ENCODE results near the gene GNB1. TPM values are rescaled to one million over a fixed set of nuclear protein-coding genes. Genes with fewer than 3 reads are reported as not detected.

GNB1 gene
- total and polyA plus RNA-seq, 9 of the 15 experiments (the other 6 are each of a cell fraction or from before 2014, with no cell fraction given): 34.3 to 388 (median 114) TPM

- TF ChIP-seq CBX5 (IDR thresholded peaks at IDR 0.05; ENCODE audit: borderline replicate concordance, low read depth): no peak
- TF ChIP-seq NR3C1 (CRISPR knock-in tag; IDR thresholded peaks at IDR 0.05): 0 out of 2 replicates have a peak, but pooled peaks have one; percentile 38
- TF ChIP-seq ILF3 (IDR thresholded peaks at IDR 0.05; ENCODE audit: borderline replicate concordance): no peak
Observed at GRCh38 chr1:1924386-1924785, 33.5 kb upstream of the GNB1 start (continued).

- WGBS (ENCODE audit: insufficient coverage, low coverage, missing lambda C conversion rate): 12% methylated on average over 28 of the region's 29 CpGs
- Histone ChIP-seq H4K20me1 (replicated peaks; ENCODE audit: control insufficient read depth, insufficient read depth, low read length) (peaks cover 8% of the 10 kb centered on the region), H3K9me3 (replicated peaks; ENCODE audit: control insufficient read depth, insufficient read depth, low read depth, low read length) (no peaks in the 10 kb centered on the region), H3K4me3 (no peak overlapping the region), H2AFZ (ENCODE audit: low read depth, low read length) (no peak overlapping the region), H3K9me1 (ENCODE audit: control insufficient read depth, insufficient read depth, low read length) (no peaks in the 10 kb centered on the region), H3K4me2 (ENCODE audit: insufficient read depth, low read length) (no peak overlapping the region), H3K9ac (ENCODE audit: insufficient read depth in 1 of 2, low read depth in 2 of 2, low read length in 2 of 2) (peak overlapping the region in 1 of 2 experiments; percentile 69; a peak in 2 of 4 replicates), H3K36me3 (ENCODE audit: control insufficient read depth, insufficient read depth, low read length) (no peaks in the 10 kb centered on the region), H3K4me1 (replicated peaks in 1 of 2; ENCODE audit: control insufficient read depth in 2 of 2, insufficient read depth in 2 of 2, low read length in 2 of 2) (peaks cover 8 to 91% of the 10 kb centered on the region in 2 experiments; a peak in 4 of 5 replicates), H3K27ac (ENCODE audit: extremely low read depth, low read depth, low read length) (no peak overlapping the region), H3K27me3 (ENCODE audit: control insufficient read depth in 2 of 2, insufficient read depth in 2 of 2, low read length in 2 of 2) (peaks cover 19 to 49% of the 10 kb centered on the region in 2 experiments; a peak in 4 of 5 replicates), H3K79me2 (ENCODE audit: control insufficient read depth, insufficient read depth, low read length) (no peaks in the 10 kb centered on the region)
- in situ Hi-C loops (cut with MboI): no loop called here
- intact Hi-C loops (cut with micrococcal nuclease): no loop called here
- DNase-seq (ENCODE audit: extremely low read depth in 1 of 4, low spot score in 3 of 4) (peak; percentile 43 to 61 (median 51)), FAIRE-seq (peak; percentile 69), ATAC-seq (no peak)
- ChIA-PET CTCF (ENCODE audit: low intra/inter-chr PET ratio) (no interaction called here), POLR2A (interaction anchor here (0.6 to 1.8 kb wide), 5 partner anchors 13 to 264 kb away, joined by 3 to 9 read pairs (median 3); no protein-coding TSS in a partner anchor)
- BruUV-seq (replicated peaks): no TSS peak
- TF ChIP-seq CREB1 (IDR thresholded peaks at IDR 0.05) (no peak), CREB1 (CRISPR knock-in tag; IDR thresholded peaks at IDR 0.05) (no peak), TBP (optimal IDR thresholded peaks at IDR 0.05; ENCODE audit: low read depth, low read length) (peak; percentile 21), HDAC6 (IDR thresholded peaks at IDR 0.05; ENCODE audit: low read depth, low read length) (no peak)
Observed at GRCh38 chr1:1922956-1923833, 32.3 kb upstream of the GNB1 start.
